Transverse colon (tissue), 4 donors: ENCODE measurements around the gene FMC1. TPM values are rescaled to one million over a fixed set of nuclear protein-coding genes. Genes with fewer than 3 reads are reported as not detected.
"Not testable (repeated sequence)": the region's sequence is repeated elsewhere in the genome, so short reads cannot be mapped to it uniquely, and the experiment has no call there.

Source experiments
- DNase-seq: peaks from one replicate; pipeline ENCODE4 v3.0.0-alpha.2; 2019
- H3K27ac ChIP-seq, 4 donors: fragments of 200-600 bp; sonication (generic); 2 replicates each; pipeline ENCODE4 v1.5.1; 2016 to 2018; ENCODE audit warnings: inconsistent platforms in 4 of 4
- H3K27me3 ChIP-seq: fragments of 200-600 bp; sonication (generic); 2 replicates; pipeline ENCODE4 v1.5.1; 2017; ENCODE audit warnings: inconsistent platforms
- H3K36me3 ChIP-seq, 4 donors: fragments of 200-600 bp; sonication (generic); 2 replicates each; pipeline ENCODE4 v1.5.1; 2017 to 2019; ENCODE audit warnings: inconsistent platforms in 4 of 4
- H3K4me1 ChIP-seq, 4 donors: fragments of 200-600 bp; sonication (generic); 2 replicates each; pipeline ENCODE4 v1.5.1; 2017 to 2020; ENCODE audit warnings: inconsistent platforms in 4 of 4
- H3K4me3 ChIP-seq, 4 donors: fragments of 200-600 bp; sonication (generic); 1 replicate in 1 of 4; 2 replicates in 3 of 4; pipeline versions ENCODE4 v1.5.1 to v1.6.1; 2017 to 2019; ENCODE audit warnings: inconsistent platforms in 4 of 4
- H3K9me3 ChIP-seq, 2 donors: fragments of 200-600 bp; sonication (generic); 2 replicates each; pipeline ENCODE4 v1.5.1; 2017 to 2019; ENCODE audit warnings: inconsistent platforms in 2 of 2
- EP300 ChIP-seq: sonication (generic); formaldehyde crosslinking; IDR thresholded peaks from one replicate; pipeline ENCODE4 v1.6.1; 2017; ENCODE audit warnings: antibody characterized with exemption, low read depth
- POLR2A ChIP-seq: fragments of 450-650 bp; IDR thresholded peaks from one replicate; pipeline ENCODE4 v1.6.1; 2016; ENCODE audit warnings: antibody characterized with exemption, mild to moderate bottlenecking, moderate library complexity
- POLR2AphosphoS5 ChIP-seq, 3 donors: sonication (generic); formaldehyde crosslinking; IDR thresholded peaks; one replicate each; pipeline ENCODE4 v1.6.1; 2016; ENCODE audit warnings: antibody characterized with exemption in 3 of 3
- WGBS, 2 donors: methylation state at CpG; one replicate each; pipeline ENCODE4 v1.1.5; 2018; ENCODE audit warnings: low coverage in 1 of 2; 5-methylcytosine and 5-hydroxymethylcytosine counted together
- in situ Hi-C, 4 donors: fragments of 200-750 bp; cut with MboI; loops; one replicate each; pipeline versions ENCODE4 v1.15.0 to v1.15.1; 2017; ENCODE audit warnings: low sequenced_read_pairs in 3 of 4, low pct_ligation_motif_present in 1 of 4, low pct_unique_long_range_greater_than_20kb in 1 of 4
- intact Hi-C: fragments of 100-400 bp; cut with DNase I; formaldehyde crosslinking; loops from one replicate; pipeline ENCODE4 v1.15.1; 2023; ENCODE audit warnings: low total_unique reads
- total RNA-seq, 4 donors: library from RNA; depleted of rRNA; stranded (reverse); fragments of >200 nt; gene quantifications; one replicate each; pipeline ENCODE4 v1.1.0, GENCODE V29; 2016
- TF ChIP-seq, protein P1 (sequence below), 5 experiments: fragments of 200-600 bp in 3 of 5; fragments of 450-650 bp in 2 of 5; sonication (generic) in 3 of 5; IDR thresholded peaks; 1 replicate in 2 of 5; 2 replicates in 3 of 5; pipeline ENCODE4 v1.5.1; 2016 to 2017; ENCODE audit warnings: antibody characterized with exemption in 5 of 5, inconsistent platforms in 3 of 5, mild to moderate bottlenecking in 2 of 5, moderate library complexity in 1 of 5

The FMC1 gene
- total RNA-seq, 4 donors from 2014 or later = 7.3 to 21.6 TPM; not detected in 2

- peak overlapping the region; percentile 98 to 100 (median 99) for H3K27ac ChIP-seq
- H3K27me3 ChIP-seq = no peaks in the 10 kb centered on the region
- H3K9me3 ChIP-seq = no peaks in the 10 kb centered on the region
- WGBS, 2 donors = 0% methylated on average over 6 to 9 of the region's 9 CpGs
- TF ChIP-seq POLR2A (peak; percentile 36), POLR2AphosphoS5 (IDR thresholded peaks at IDR 0.05) (peak; percentile 1 to 83 (median 64)), EP300 (no peak)
- peak overlapping the region; percentile 16 to 90 (median 80) for H3K4me3 ChIP-seq
- peaks cover 6 to 12% (median 6%) of the 10 kb centered on the region in 4 donors for H3K4me1 ChIP-seq
- intact Hi-C loops (no loop called here), in situ Hi-C loops (no loop called here)
- DNase-seq = no peak
- peaks cover 0 to 7% (median 1%) of the 10 kb centered on the region in 4 donors for H3K36me3 ChIP-seq
These were observed 664 bp downstream of the FMC1 start for GRCh38 chr7:139341776-139342226.

- WGBS, 2 donors = 88 to 89% methylated on average over 1 of the region's 1 CpG
- no peak for DNase-seq
- intact Hi-C loops (no loop called here), in situ Hi-C loops (no loop called here)
- H3K4me3 ChIP-seq = no peak overlapping the region
- H3K36me3 ChIP-seq = peaks cover 0 to 7% (median 2%) of the 10 kb centered on the region in 4 donors
- no peak overlapping the region for H3K27ac ChIP-seq
- H3K4me1 ChIP-seq = peaks cover 6 to 12% (median 6%) of the 10 kb centered on the region in 4 donors
- TF ChIP-seq POLR2AphosphoS5 (IDR thresholded peaks at IDR 0.05) = no peak
- TF ChIP-seq, protein P1, sequence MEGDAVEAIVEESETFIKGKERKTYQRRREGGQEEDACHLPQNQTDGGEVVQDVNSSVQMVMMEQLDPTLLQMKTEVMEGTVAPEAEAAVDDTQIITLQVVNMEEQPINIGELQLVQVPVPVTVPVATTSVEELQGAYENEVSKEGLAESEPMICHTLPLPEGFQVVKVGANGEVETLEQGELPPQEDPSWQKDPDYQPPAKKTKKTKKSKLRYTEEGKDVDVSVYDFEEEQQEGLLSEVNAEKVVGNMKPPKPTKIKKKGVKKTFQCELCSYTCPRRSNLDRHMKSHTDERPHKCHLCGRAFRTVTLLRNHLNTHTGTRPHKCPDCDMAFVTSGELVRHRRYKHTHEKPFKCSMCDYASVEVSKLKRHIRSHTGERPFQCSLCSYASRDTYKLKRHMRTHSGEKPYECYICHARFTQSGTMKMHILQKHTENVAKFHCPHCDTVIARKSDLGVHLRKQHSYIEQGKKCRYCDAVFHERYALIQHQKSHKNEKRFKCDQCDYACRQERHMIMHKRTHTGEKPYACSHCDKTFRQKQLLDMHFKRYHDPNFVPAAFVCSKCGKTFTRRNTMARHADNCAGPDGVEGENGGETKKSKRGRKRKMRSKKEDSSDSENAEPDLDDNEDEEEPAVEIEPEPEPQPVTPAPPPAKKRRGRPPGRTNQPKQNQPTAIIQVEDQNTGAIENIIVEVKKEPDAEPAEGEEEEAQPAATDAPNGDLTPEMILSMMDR (IDR thresholded peaks at IDR 0.05) = no peak
- H3K27me3 ChIP-seq = no peaks in the 10 kb centered on the region
- H3K9me3 ChIP-seq = no peaks in the 10 kb centered on the region
These were observed 3.9 kb downstream of the FMC1 start for GRCh38 chr7:139345042-139345441.

GRCh38 chr7:139351027-139351426, 9.9 kb downstream of the FMC1 start:
- H3K36me3 ChIP-seq = peaks cover 0 to 4% (median 0%) of the 10 kb centered on the region in 4 donors
- WGBS, 2 donors = 89% methylated on average over 2 of the region's 2 CpGs; no CpG with 5 or more reads in 1 of the 2 donors
- peaks cover 0 to 6% (median 0%) of the 10 kb centered on the region in 4 donors for H3K4me1 ChIP-seq
- intact Hi-C loops = no loop called here
- no peak overlapping the region for H3K4me3 ChIP-seq
- no peaks in the 10 kb centered on the region for H3K9me3 ChIP-seq
- in situ Hi-C loops = no loop called here
- no peak for DNase-seq
- no peaks in the 10 kb centered on the region for H3K27me3 ChIP-seq
- no peak overlapping the region for H3K27ac ChIP-seq
- no peak for TF ChIP-seq POLR2A

DNA sequence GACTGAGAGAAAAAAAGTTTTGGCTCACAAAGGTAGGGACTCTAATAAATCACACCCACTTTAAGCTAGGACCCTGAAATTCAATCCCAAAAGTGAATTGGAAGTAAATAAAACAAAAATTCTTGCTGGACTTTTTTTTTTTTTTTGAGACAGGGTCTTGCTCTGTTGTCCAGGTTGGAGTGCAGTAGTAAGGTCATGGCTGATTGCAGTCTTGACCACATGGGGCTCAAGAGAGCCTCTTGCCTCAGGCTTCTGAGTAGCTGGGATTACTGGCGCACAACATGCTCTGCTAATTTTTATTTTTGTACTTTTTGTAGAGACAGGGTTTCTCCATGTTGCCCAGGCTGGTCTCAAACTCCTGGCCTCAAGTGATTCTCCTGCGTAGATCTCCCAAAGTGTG, 13.6 kb downstream of the FMC1 start:
- in situ Hi-C loops = no loop called here
- H3K27ac ChIP-seq = no peak overlapping the region
- DNase-seq = no peak

DNA sequence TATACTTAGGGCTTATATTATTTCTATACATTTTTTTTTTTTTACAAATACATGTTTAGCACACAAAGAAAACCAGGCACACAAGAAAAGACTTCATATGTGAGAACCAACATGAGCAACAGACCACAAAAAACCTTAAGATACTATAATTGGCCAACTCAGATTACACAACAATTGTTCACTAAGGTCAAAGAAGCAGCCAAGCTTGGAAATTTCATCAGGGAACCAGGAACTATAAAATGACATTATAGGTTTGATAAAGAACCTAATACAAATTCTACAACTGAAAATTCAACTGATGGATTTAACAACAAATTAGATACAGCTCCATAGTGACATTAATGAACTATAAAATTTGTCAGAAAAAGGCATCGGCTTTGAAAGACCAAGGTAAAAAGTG, 14.2 kb downstream of the FMC1 start:
- TF ChIP-seq, protein P1 (IDR thresholded peaks at IDR 0.05) = no peak
- TF ChIP-seq POLR2AphosphoS5 (IDR thresholded peaks at IDR 0.05) (no peak), EP300 (no peak), POLR2A (no peak)
- in situ Hi-C loops (no loop called here), intact Hi-C loops (no loop called here)
- WGBS, 2 donors = 92 to 97% methylated on average over 1 of the region's 1 CpG
- no peak overlapping the region for H3K27ac ChIP-seq
- peaks cover 0 to 15% (median 4%) of the 10 kb centered on the region in 4 donors for H3K4me1 ChIP-seq
- no peaks in the 10 kb centered on the region for H3K27me3 ChIP-seq
- DNase-seq = no peak
- no peaks in the 10 kb centered on the region for H3K9me3 ChIP-seq
- H3K4me3 ChIP-seq = no peak overlapping the region
- no peaks in the 10 kb centered on the region for H3K36me3 ChIP-seq

More for the DNA sequence above, 13.6 kb downstream of the FMC1 start:
- no peaks in the 10 kb centered on the region for H3K27me3 ChIP-seq
- 88 to 98% methylated on average over 1 to 2 of the region's 2 CpGs for WGBS, 2 donors
- no peak for TF ChIP-seq POLR2AphosphoS5 (IDR thresholded peaks at IDR 0.05)
- TF ChIP-seq, protein P1 (IDR thresholded peaks at IDR 0.05) = no peak
- TF ChIP-seq EP300 = no peak
- no peak for TF ChIP-seq POLR2A
- H3K4me3 ChIP-seq = no peak overlapping the region
- H3K36me3 ChIP-seq = no peaks in the 10 kb centered on the region
- peaks cover 0 to 15% (median 4%) of the 10 kb centered on the region in 4 donors for H3K4me1 ChIP-seq
- H3K9me3 ChIP-seq = no peaks in the 10 kb centered on the region
- intact Hi-C loops = no loop called here

DNA sequence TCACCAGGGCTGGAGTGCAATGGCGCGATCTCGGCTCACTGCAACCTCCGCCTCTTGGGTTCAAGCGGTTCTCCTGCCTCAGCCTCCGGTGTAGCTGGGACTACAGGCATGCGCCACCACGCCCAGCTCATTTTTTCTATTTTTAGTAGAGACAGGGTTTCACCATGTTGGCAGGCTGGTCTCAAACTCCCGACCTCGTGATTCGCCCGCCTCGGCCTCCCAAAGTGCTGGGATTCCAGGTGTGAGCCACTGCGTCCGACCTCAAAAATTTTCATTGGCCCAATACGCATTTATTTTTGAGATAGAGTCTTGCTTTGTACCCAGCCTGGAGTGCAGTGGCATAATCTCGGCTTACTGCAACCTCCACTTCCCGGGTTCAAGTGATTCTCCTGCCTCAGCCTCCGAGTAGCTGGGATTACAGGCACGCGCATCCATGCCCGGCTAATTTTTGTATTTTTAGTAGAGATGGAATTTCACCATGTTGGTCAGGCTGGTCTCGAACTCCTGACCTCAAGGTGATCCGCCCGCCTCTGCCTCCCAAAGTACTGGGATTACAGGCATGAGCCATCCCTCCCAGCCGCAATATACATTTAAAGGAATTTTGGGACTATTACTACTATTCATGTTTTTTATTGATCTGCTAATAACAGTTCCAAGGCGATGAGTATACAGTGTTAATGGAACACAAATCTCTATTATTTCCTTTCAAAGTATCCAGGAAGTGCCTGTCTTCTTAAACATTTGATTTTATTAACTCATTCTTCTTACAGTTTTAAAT, 16.8 kb downstream of the FMC1 start:
- H3K36me3 ChIP-seq, H3K27me3 ChIP-seq, in situ Hi-C loops, DNase-seq, H3K9me3 ChIP-seq, intact Hi-C loops: not testable (repeated sequence)
- Histone ChIP-seq H3K4me1 (peaks cover 7 to 35% (median 20%) of the 10 kb centered on the region in 4 donors), H3K27ac (peak overlapping the region; percentile 98 to 100 (median 100)), H3K4me3 (peak overlapping the region in 3 of 4 donors; percentile 78 to 96 (median 94))
- WGBS, 2 donors = 89 to 91% methylated on average over 26 to 27 of the region's 27 CpGs
